ENCODE measurements around the gene GLTPD2.

DNA sequence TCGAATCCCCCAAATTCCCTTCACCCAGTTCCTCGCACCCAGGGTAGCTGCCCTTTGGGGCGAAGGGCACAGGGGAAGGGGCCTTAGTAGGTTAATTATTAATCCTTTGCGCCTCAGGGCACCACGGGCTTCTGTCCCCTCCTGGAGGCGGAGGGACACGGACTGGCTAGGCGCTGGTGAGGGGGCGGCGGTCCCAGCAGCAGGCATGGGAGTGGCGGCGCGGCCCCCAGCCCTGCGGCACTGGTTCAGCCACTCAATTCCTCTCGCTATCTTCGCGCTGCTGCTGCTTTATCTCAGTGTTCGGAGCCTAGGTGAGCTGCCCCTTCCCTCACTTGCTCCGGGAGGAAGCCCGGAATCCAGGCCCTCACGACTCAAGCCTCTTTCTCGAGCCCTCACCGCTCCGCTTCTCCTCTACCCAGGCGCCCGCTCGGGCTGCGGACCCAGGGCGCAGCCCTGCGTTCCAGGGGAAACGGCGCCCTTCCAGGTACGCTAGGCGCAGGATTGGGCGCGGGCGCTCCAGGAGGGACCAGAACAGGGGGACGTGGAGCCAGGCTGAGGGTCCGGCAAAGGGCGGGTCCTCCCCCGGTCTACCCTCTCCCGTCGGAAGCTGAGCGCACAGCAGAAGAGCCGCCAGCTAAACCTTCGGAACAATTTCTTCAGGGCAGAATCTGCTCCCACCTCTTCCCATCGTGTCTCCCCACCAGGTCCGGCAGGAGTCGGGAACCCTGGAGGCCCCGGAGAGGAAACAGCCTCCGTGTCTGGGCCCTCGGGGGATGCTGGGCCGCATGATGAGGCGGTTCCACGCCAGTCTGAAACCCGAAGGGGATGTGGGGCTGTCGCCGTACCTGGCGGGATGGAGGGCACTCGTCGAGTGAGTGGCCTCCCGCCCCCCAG lies at the start of gene GLTPD2:
- no peak for TF ChIP-seq POLR2A (IDR thresholded peaks at IDR 0.05)
- TF ChIP-seq, protein P1, sequence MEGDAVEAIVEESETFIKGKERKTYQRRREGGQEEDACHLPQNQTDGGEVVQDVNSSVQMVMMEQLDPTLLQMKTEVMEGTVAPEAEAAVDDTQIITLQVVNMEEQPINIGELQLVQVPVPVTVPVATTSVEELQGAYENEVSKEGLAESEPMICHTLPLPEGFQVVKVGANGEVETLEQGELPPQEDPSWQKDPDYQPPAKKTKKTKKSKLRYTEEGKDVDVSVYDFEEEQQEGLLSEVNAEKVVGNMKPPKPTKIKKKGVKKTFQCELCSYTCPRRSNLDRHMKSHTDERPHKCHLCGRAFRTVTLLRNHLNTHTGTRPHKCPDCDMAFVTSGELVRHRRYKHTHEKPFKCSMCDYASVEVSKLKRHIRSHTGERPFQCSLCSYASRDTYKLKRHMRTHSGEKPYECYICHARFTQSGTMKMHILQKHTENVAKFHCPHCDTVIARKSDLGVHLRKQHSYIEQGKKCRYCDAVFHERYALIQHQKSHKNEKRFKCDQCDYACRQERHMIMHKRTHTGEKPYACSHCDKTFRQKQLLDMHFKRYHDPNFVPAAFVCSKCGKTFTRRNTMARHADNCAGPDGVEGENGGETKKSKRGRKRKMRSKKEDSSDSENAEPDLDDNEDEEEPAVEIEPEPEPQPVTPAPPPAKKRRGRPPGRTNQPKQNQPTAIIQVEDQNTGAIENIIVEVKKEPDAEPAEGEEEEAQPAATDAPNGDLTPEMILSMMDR (IDR thresholded peaks at IDR 0.05) = no peak
- no peak for TF ChIP-seq EP300 (IDR thresholded peaks at IDR 0.05)
